ENCODE measurements around the gene INA.
A peak's percentile ranks its signal among the peaks of the same experiment; 100 is the strongest.
"Not testable (repeated sequence)": the region's sequence is repeated elsewhere in the genome, so short reads cannot be mapped to it uniquely, and the experiment has no call there.

INA gene

GRCh38 chr10:103276896-103277712, at the start of gene INA:
Gene INA, plus strand, starts transcription at chr10:103277138. Its CDS starts 74 bp downstream, at chr10:103277212.
- no peak for DNase-seq (ENCODE audit: low read depth)

DNA sequence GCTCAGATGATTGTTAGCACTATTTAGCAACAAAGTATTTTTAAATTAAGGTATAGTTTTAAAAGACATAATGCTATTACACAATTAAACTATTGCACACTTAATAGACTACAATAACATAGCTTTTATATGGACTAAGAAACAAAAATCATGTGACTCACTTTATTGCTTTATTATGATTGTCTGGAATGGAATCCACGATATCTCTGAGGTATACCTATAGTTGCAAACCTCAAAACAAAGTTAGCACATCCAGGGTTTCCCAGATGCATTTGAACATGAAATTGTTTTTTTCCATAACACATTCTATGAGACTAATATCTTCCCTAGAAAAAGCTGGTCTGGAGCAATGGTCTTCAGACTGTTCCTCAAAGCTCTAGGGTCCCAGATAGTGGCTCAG, 49.5 kb upstream of the INA start:
- DNase-seq (ENCODE audit: low read depth), result no peak

DNA sequence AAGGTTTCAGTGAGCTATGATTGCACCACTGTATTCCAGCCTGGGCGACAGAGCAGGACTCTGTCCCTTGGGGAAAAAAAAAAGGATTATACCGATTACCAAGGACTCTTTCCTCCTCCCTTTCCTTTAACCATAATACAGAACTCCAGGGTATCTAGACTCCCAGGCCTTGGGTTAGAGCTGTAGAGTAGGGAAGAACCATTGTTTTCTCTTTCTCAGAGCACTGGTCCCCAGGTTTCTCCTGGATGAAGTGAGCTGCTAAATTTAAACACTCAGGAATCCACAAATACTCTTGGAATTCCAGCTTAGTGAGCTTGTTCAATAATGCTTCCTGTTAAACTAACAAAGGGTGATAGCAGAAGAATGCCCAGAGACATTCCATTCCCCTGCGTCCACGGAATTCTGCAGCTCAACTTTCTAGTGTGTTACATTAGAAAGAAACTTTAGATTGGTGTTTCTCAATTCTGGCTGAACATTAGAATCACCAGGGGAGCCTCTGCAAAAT, 45.8 kb upstream of the INA start:
- peak; percentile 95 for DNase-seq (ENCODE audit: low read depth)

- DNase-seq (ENCODE audit: low read depth), result no peak
Observed at GRCh38 chr10:103232131-103232673, 44.7 kb upstream of the INA start.

DNA sequence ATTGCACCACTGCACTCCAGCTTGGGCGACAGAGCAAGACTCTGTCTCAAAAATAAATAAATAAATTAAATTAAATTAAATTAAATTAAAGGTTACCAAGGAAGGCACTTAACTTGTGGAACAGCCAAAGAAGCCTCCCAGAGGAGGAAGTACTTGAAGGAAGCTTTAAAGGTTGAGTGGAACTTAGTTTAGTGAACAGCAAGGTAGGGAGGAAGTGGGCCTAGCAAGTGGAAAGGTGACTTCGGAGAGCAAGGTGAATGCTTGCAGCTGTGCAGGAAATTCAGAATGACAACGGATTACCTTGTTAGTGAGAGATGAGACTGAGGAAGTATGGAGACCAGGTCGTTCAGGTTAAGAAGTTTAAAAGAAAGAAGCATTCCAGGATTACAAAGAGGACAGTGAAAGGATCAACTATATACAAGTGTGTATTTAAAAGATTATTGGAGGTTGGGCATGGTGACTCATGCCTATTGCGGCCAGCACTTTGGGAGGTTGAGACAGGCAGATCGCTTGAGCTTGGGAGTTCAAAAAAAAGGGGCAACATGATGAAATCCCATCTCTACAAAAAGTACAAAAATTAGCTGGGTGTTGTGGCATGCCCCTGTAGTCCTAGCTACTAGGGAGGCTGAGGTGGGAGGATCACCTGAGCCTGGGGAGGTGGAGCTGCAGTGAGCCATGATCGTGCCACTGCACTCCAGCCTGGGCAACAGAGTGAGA, 44.0 kb upstream of the INA start:
- no peak for DNase-seq (ENCODE audit: low read depth)

GRCh38 chr10:103235775-103236174, 41.2 kb upstream of the INA start:
- DNase-seq (ENCODE audit: low read depth), result no peak

DNA sequence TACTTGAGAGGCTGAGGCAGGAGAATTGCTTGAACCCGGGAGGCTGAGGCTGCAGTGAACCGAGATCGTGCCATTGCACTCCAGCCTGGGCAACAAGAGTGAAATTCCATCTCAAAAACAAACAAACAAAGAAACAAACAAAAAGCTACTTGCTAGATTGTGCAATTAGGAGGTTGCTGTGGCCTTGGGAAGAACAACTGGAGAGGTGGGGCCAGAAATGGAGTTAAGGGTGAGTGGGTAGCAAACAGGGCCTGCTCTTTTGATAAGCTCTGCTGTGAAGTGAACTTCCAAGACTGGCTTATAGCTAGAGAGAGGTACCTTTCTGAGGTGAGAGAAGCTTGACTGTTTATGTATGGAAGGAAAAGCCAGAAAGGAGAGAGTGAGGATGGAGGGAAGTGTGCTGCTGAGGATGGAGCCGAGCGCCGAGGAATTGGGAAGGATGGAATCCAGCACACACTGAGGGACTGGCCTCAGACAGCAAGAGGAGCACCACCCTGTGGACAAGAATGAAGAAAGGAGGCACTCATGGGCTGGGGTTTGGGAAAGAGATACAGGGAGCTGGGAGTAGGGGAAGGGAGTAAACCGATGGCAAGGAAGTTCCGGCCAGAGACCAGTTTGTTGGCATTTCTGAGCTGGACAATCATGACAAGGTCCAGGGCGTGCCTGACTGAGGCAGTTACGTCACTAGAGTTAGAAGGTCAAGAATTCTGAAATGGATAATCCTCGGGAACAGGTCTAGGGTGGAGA, 38.3 kb upstream of the INA start:
- DNase-seq (ENCODE audit: low read depth), result no peak

- DNase-seq (ENCODE audit: low read depth), result no peak
Observed at GRCh38 chr10:103241262-103242011, 35.5 kb upstream of the INA start.

DNA sequence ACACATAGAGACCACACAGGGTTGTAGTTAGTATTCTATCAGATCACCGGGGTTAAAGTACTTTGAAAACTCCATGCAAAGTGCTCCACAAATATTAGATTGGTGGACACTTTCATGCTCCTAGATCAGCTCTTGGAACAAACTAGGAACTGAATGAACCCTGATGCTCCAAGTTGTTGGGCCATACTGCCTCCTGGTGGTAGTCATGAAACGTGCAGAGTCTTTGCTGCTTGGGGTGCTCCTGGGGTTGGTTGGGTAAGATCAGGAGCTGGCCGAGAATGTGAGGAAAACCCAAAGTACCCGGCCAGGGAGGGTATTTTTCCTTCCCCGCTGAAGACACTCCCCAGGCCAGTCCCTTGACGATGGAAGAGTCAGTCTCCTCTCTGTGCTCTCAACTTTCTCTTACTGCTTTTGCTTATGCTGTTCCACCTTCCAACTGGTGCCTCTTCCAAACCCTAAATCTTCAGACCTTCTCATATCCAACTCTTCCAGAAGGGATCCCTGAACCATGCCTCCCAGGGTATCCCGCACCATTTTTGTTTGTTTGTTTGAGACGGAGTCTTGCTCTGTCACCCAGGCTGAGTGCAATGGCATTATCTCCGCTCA, 32.2 kb upstream of the INA start:
- no peak for DNase-seq (ENCODE audit: low read depth)

GRCh38 chr10:103245587-103245986, 31.4 kb upstream of the INA start, which contains the start of gene RPEL1:
Gene RPEL1, plus strand, starts transcription at chr10:103245887. Its CDS starts 110 bp downstream, at chr10:103245997.
- not testable (repeated sequence) for DNase-seq (ENCODE audit: low read depth)

DNA sequence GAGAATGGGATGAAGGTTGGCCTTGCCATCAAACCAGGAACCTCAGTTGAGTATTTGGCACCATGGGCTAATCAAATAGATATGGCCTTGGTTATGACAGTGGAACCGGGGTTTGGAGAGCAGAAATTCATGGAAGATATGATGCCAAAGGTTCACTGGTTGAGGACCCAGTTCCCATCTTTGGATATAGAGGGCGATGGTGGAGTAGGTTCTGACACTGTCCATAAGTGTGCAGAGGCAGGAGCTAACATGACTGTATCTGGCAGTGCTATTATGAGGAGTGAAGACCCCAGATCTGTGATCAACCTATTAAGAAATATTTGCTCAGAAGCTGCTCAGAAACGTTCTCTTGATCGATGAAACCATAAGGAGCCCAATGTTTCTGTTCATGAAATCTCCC, 30.6 kb upstream of the INA start:
- DNase-seq (ENCODE audit: low read depth), result no peak

- DNase-seq (ENCODE audit: low read depth), result no peak
Observed at GRCh38 chr10:103254113-103254512, 22.8 kb upstream of the INA start.

DNA sequence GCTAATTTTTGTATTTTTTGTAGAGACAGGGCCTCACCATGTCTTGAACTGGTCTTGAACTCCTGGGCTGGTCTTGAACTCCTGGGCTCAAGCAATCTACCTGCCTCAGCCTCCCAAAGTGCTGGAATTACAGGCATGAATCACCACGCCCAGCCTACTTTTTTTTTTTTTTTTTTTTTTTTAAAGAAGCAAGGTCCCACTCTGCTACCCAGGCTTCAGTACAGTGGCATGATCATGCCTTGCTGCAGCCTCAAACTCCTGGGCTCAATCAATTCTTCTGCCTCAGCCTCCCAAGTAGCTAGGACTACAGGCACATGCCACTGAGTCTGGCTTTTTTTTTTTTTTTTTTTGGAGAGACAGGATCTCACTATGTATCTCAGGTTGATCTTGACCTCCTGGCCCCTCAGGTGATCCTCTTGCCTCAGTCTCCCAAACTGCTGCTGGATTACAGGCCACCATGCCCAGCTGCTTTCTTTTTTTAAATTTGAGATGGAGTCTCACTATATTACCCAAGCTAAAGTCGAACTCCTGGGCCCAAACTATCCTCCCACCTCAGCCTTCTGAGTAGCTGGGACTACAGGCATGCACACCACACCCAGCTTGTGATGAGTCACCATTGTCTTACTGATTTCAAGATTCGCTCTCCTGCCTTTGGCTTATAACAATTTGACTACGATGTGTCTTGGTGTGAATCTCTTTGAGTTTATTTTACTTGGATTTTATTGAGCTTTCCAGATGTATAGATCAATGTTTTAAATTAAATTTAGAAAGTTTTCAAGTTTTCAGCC, 22.2 kb upstream of the INA start:
- DNase-seq (ENCODE audit: low read depth), result no peak

DNA sequence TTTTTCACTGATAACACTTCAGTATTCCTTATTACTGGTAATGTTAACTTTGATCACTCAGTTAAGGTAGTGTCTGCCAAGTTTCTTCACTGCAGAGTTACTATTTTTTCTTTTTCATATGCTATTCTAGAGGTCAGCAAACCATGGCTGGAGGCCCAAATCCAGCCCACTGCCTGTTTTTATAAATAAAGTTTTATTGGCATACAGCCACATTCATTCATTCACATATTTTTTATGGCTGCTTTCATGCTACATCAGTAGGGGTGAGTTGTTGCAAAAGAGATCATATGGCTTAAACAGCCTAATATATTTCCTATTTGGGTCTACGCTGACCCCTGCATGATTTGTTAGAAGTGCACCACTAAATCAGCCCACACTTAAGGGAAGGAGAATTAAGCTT, 20.3 kb upstream of the INA start:
- DNase-seq (ENCODE audit: low read depth), result no peak

DNA sequence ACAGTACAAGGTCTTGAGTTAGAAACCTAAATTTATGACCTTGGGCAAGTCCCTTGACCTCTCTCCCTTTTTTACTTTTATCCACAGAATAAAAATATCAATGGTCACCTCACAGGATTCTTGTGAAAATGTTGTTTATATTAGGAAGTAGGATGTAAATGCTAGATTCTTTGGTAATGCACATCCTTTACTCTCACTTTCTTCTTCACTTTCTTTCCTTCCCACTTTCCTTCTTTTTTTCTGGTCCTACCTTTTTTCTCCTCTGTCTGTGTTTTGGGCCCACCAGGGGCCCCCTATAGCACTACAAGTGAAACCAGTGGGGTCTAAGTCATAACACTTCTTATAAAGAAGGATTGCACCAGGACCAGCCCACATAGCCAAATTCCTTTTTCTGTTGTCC, 19.1 kb upstream of the INA start:
- no peak for DNase-seq (ENCODE audit: low read depth)

DNA sequence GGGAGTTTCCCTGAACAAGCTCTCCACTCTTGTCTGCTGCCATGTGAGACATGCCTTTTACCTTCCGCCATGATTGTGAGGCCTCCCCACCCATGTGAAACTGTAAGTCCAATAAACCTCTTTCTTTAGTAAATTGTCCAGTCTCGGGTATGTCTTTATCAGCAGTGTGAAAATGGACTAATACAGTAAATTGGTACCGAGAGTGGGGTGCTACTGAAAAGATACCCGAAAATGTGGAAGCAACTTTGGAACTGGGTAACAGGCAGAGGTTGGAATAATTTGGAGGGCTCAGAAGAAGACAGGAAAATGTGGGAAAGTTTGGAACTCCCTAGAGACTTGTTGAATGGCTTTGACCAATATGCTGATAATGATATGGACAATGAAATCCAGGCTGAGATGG, 18.0 kb upstream of the INA start:
- not testable (repeated sequence) for DNase-seq (ENCODE audit: low read depth)

GRCh38 chr10:103259989-103260388, 16.9 kb upstream of the INA start:
- DNase-seq (ENCODE audit: low read depth), result no peak

GRCh38 chr10:103262229-103262628, 14.7 kb upstream of the INA start:
- no peak for DNase-seq (ENCODE audit: low read depth)

- no peak for DNase-seq (ENCODE audit: low read depth)
Observed at GRCh38 chr10:103265717-103266329, 11.1 kb upstream of the INA start.

DNA sequence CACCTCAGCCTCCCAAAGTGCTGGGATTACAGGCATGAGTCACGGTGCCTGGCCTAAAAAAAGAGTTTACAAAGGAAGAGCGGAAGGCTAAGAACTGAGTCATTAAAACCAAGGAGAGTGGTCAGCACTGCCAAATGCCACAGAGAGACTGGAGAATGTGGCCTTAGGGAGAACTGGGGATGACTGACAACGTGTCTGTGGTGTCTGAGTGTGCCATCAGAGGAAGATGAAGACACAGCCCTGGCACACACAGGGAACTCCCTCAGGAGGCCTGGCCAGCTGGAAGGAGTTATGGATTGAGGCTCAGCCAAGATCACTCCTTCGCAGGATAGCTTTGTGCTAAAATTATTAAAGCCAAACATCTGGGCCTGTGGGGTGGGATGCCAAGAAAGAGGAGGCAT, 3.9 kb upstream of the INA start:
- DNase-seq (ENCODE audit: low read depth), result peak; percentile 100
